ENCODE measurements around the gene KRTAP12-2.
"Not testable (repeated sequence)": the region's sequence is repeated elsewhere in the genome, so short reads cannot be mapped to it uniquely, and the experiment has no call there.

The KRTAP12-2 gene

DNA sequence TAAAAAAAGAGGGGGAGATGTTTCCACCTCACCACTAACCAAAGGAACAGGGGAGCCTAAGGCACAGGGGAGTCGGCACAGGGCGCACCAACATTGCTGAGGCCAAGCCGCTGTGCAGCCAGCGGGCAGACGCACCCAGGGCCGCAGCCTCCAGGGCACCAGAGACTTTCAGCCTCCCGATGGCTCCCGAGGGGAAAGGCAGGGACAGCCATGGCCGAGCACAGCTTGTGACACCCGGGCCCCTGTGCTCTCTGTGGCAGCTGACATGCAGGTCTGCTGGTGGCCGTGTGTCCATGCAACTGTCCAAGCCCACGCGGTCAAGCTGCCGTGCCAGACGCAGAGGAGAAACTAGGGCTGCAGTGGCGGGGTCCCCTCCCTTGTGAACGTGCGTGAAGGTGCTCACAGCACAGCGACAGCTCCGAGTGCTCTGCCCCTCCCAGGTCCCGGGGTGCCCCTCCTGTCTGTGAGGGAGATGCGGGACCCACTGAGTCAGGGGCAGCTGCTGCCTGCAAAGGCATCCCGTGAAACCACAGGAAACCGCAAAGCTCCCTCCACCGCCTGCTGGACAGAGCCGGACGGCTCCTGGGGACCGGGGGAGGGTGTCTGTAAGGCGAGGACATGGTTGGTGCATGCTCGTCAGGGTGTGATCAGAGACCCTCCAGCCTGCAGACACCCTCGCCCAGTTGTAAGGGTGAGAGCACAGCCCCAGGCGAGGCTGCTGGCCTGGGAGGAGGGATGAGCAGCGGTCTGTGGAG lies 18.0 kb downstream of the KRTAP12-2 start:
- DNase-seq: no peak

DNA sequence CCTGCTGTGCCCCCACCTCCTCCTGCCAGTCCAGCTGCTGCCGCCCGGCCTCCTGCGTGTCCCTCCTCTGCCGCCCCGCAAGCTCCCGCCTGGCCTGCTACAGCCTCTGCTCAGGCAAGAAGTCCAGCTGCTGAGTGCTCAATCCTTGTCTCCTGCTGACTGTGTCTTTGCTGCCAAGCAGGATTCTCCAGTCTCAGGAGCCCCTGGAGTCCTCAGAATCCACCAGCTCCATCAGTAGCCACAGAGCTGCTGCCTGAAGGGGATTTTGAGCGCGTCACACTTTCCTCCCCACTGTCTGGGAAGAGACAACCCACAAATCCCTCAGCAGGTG lies 19.5 kb downstream of the KRTAP12-2 start:
- no peak for DNase-seq

DNA sequence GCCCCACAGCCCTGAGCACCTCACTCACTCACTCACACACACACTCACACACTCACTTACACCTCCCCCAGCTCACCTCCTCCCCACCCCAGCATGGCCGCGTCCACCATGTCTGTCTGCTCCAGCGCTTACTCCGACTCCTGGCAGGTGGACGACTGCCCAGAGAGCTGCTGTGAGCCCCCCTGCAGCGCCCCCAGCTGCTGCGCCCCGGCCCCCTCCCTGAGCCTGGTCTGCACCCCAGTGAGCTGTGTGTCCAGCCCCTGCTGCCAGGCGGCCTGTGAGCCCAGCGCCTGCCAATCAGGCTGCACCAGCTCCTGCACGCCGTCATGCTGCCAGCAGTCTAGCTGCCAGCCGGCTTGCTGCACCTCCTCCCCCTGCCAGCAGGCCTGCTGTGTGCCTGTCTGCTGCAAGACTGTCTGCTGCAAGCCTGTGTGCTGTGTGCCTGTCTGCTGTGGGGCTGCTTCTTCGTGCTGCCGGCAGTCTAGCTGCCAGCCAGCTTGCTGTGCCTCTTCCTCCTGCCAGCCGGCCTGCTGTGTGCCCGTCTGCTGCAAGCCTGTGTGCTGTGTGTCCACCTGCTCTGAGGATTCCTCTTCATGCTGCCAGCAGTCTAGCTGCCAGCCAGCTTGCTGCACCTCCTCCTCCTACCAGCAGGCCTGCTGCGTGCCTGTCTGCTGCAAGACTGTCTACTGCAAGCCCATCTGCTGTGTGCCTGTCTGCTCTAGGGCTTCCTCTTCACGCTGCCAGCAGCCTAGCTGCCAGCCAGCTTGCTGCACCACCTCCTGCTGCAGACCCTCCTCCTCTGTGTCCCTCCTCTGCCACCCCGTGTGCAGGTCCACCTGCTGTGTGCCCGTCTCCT lies 20.1 kb downstream of the KRTAP12-2 start, which contains the start of gene KRTAP10-11:
KRTAP10-11 (plus strand) TSS at position 49 of the 856 bp plus-strand sequence; CDS start at position 94, 45 bp downstream.
- DNase-seq: peak; percentile 82

DNA sequence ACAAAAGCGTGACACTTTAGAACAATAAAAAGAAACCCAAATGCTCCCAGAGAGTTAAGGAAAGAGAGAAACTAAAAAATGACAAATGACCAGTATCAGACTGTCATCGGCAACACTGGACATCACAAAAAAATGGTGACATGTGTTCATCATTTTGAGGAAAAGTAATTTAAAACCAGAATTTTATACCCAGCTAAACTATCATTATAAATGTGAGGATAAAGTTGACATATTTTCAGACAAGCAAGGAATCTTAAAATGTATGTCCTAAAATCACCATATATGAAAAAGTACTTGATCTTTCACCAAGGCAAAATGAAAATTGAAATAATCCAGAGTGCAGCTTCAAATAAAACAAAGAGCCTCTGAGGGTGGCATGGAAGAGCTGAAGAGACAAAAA lies 21.8 kb downstream of the KRTAP12-2 start:
- no peak for DNase-seq

DNA sequence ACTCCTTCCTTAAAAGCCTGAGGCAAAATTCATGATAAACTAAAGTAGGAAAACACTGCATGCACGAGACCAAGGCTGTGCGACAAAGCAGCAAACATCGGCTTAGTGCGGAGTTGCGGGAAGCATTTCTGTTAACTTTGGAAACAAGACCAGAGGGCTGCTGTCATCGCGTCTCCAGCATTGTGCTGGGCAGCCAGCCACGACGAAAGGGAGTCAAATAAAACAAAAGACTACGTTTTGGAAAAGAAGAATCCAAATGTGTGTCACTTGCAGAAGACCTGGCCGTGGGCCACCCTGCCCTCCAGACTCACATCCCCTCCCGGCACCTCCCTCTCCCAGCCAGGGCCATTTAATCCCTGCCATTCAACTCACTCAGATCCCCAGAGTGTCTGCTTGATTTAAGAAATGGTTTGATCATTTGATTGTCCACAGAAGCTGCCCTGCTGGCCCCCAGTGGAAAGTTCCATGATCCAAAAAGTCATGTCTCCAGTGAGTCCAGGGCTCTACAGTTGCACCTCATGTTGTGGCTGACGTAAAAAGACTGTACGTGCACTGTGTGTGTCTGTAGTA lies 22.9 kb downstream of the KRTAP12-2 start:
- DNase-seq: no peak

DNA sequence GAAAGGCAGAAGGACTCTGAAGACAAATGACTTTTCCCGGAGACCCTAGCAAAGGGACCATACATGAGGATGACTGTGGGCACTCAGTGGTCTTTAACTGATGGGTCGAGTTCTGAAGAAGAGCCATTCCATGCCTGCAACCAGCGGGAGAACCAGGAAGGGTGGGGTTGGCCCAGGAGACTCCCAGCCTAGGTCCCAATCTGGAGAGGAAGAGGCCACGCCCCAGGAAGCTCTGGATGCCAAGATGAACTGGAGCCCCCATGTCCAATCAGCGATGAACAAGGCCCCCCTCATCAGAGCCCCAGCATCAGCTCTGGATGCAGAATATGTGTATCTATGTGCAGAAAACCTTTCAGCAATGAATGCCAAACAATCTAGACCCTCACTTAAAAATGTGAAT lies 26.0 kb downstream of the KRTAP12-2 start:
- DNase-seq: no peak

DNA sequence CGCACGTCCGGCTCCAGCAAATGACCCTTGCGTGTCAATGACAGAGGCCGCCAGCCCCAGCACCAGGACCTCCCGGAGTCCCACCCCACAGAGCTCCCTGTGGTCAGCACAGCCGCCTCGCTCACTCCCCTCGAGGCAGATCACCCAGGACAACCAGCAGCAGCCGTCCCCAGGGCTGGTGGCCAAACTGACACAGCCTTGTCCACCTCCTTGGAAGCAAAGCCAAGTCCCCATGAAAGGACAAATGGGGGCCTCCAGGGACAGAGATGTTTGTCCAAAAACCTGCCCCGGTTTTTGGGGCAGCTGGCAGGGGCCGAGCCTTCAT lies 27.4 kb downstream of the KRTAP12-2 start:
- DNase-seq: no peak

DNA sequence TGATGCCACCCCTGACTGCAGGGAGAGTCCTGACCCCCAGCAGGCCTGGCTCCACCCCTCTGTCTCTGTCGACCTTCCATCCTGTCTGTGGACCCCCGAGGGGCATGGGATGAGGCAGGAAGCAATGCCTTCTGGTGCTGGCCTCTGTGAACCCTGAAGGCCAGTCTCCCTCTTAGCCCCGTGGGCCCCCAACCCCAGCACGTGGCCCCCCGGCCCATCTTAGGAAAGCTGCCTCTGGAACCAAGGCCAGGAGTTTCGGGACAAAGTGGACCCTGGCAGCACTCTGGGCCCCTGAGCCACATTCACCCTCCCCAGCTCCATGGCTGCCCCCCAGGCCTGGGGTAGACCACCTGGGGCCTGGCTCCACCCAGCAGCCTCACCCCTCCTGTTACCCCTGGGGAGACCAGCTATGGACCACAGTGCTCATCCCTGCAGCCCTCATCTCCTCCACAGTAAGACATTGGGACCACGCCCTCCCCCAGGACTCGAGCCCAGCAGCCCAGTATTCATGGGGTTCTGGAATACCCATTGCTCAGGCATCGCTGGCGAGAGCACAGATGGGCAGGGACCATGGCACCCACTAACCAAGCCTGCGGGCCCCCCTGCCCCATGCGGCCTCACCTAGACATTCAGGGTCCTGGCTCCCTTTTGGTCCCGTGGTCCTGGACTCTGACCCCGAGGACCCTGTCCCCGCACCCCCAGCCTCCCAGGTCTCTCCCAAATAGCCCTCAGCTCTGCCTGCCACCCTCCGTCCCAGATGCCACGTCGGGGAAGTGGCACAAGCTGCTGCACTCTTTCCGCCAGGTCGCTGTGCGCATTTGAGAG lies 28.0 kb downstream of the KRTAP12-2 start:
- not testable (repeated sequence) for DNase-seq

DNA sequence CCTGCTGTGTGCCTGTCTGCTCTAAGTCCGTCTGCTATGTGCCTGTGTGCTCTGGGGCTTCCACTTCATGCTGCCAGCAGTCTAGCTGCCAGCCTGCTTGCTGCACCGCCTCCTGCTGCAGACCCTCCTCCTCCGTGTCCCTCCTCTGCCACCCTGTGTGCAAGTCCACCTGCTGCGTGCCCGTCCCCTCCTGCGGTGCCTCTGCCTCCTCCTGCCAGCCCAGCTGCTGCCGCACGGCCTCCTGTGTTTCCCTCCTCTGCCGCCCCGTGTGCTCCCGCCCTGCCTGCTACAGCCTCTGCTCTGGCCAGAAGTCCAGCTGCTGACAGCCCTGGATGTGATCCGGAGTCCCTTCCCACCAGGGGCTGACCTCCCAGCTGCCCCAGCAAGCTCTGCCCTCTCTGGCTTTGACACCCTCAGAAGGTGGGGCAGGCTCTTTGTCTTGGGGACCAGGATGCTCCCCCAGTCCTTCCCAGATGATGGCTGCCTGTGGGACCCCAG lies 28.8 kb downstream of the KRTAP12-2 start:
- not testable (repeated sequence) for DNase-seq

DNA sequence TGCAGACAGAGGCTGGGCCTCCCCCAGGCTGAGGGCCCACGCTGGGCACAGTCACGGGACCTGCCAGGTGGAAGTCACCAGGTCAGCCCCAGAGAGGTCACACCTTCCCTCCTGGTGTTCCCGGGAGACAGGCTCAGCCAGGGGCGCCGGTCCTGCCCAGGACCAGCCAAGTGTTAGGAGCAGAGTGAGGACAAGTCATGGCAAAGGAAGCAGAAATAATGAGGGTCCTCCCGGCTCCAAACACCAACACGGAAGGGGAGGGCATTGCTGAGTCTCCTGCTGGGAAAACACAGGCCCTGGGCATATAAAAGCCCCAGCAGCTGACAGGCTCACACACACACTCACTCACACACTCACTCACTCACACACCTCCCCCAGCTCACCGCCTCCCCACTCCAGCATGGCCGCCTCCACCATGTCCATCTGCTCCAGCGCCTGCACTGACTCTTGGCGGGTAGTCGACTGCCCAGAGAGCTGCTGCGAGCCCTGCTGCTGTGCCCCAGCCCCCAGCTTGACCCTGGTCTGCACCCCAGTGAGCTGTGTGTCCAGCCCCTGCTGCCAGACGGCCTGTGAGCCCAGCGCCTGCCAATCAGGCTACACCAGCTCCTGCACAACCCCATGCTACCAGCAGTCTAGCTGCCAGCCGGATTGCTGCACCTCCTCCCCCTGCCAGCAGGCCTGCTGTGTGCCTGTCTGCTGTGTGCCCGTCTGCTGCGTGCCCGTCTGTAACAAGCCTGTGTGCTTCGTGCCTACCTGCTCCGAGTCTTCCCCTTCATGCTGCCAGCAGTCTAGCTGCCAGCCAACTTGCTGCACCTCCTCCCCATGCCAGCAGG lies 29.5 kb downstream of the KRTAP12-2 start, which contains the start of gene KRTAP10-10:
KRTAP10-10 (plus strand) TSS at position 339 of the 833 bp plus-strand sequence; CDS start at position 401, 62 bp downstream.
- DNase-seq: no peak

DNA sequence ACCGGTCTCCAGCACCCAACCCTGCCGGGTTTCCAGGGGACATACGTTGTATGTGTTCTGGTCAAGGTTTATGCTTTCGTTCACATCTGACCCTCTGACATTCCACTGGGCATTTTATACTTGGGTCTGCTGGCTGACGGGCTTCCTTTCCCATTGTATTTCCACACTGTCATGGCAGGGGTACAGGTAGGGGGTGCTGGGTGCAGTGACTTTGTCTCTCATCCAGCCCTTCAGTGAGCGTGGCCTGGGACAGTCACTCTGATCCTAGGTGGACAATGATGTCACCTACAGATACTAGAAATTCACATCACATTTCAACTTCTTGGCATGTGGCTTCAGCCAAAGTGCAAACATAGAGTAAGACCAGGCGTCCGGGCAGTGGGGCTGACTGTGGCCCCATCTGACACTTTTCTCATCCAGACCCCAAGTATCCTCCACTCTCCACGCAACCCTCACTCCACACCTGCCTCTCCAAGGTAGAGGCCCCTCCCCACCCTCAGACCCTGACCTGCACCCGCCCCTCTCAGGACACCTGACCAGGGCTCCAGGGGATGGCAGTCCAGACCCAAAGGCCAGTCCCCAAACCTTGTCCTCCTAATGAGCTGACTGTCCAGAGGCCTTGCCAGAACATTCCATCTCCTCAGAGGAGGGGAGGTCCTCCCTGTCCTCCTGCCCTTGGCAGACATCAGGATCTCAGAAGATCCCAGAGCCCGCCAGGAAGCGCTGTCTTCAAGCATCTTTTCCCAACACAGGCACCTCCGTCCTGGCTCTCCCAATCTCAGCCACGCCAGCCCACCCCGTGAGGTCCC lies 30.3 kb downstream of the KRTAP12-2 start:
- DNase-seq: no peak

DNA sequence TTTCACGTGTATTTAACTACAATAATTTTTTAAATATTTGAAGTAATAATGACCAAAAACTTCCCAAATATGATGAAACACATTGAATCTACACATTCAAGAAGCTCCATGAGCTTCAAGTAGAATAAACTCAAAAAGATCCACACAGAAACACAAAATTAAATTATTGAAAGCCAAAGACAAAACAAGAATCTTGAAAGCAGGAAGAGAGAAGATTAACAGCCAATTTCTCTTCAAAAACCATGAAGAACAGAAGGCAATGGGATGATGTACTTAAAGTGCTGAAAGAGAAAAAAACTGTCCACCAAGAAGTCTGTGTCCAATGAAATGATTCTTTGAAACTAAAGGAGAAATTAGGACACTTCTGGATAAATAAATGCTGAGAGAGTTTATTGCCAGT lies 34.7 kb downstream of the KRTAP12-2 start:
- DNase-seq: no peak

DNA sequence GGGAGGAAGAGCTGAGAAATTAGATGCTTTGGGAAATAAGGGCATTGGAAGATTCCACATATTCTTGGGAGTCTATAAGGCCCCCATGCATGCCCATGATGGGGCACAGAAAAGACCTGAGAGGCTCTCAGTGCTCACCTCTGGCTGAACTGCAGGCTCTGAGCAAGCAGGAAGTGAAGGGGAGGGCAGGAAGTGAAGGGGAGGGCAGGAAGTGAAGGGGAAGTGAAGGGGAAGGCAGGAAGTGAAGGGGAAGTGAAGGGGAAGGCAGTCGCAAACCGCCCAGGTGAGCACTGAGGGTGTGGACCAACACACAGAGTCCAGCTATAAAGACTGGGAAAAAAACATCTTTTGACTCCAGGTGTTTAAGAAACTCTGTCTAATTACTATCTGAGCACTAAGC lies 36.3 kb downstream of the KRTAP12-2 start:
- DNase-seq: no peak

DNA sequence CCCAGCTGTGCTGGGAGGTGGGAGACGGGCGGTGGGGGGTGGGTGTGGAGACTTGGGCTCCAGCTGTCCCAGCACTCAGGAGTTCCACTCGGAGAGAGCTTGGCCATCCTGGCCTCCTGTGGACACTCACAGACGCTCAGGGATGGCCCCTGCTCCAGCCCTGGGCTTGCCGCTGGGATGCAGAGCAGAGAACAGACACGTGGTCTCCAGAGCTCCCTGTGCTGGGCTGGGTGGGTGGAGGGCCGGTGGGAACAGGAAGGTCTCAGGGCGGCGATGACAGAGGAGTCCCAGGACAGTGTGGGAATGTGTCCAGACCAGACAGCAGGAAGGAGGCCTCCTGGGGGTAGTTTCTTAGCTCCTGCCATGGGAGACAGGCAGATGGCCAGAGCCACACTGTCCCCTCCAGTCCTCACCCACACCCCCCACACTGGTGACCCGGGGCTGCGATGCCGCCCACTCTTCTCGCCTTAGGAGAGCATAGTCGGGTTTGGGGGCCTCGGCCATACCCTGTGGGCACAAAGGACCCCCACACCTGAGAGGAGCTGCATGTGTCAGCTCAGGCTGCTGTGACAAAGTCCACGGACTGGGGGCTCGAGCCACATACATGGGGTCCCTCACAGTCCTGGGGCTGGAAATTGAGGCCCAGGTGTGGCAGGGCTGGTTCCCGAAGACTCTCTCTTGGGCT lies 37.9 kb downstream of the KRTAP12-2 start:
- DNase-seq: no peak

DNA sequence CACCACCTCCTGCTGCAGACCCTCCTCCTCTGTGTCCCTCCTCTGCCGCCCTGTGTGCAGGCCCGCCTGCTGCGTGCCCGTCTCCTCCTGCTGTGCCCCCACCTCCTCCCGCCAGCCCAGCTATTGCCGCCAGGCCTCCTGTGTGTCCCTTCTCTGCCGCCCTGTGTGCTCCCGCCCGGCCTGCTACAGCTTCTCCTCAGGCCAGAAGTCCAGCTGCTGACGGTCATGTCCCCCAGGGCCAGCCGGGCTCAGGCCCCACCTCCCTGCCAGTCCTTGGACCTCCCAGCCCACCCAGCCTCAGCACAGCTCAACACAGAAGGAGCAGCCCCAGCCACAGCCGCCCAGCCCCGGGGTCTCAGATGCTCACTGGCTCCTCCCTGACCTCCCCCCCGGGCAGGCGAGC lies 38.9 kb downstream of the KRTAP12-2 start:
- not testable (repeated sequence) for DNase-seq

DNA sequence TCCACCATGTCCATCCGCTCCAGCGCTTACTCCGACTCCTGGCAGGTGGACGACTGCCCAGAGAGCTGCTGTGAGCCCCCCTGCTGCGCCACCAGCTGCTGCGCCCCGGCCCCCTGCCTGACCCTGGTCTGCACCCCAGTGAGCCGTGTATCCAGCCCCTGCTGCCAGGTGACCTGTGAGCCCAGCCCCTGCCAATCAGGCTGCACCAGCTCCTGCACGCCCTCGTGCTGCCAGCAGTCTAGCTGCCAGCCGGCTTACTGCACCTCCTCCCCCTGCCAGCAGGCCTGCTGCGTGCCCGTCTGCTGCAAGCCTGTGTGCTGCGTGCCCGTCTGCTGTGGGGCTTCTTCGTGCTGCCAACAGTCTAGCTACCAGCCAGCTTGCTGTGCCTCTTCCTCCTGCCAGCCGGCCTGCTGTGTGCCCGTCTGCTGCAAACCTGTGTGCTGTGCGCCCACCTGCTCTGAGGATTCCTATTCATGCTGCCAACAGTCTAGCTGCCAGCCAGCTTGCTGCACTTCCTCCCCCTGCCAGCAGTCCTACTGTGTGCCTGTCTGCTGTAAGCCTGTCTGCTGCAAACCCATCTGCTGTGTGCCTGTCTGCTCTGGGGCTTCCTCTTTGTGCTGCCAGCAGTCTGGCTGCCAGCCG lies 39.4 kb downstream of the KRTAP12-2 start:
- not testable (repeated sequence) for DNase-seq

DNA sequence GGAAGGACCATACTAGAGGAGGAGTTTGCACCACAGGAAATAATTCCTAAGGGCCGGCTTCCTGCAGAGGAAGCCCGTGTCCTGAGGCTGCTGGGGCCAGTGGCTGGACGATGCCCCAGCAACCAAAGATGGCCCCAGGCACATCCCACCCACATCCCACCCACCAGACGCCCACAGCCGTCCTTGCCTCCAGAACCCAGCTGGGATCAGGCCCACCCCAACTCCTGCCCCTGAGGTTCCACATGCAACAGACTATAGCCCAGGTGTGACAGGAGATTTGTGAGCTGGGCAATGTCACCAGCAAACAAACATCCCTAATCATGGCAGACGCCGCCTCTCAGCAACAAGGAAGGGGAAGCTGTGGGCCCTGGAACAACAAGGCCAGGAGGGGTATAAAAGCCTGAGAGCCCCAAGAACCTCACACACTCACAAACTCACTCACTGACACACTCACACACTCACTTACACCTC lies 40.0 kb downstream of the KRTAP12-2 start, which contains the start of gene KRTAP10-9:
KRTAP10-9 (plus strand) TSS at position 421 of the 471 bp plus-strand sequence. CDS start 79 bp downstream, outside the sequence.
- no peak for DNase-seq

DNA sequence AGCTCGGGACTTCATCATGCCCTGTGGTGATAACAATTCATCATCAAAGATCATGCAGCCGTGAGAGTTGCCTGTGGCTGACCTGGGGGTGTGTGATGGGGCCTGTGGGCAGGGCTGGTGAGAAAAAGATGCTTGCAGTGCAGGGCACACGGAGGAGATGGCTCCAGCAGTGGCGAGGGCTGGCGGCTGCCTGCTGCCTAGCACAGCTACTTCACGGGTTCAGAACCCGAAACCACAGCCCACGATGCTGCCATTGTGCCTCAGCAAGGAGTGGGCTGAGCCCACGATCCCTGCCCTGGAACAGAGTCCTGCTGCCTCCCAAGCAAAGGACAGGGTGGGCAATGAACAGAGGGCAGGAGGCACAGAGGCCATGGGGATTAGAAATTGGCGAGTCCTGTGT lies 40.5 kb downstream of the KRTAP12-2 start:
- DNase-seq: no peak

DNA sequence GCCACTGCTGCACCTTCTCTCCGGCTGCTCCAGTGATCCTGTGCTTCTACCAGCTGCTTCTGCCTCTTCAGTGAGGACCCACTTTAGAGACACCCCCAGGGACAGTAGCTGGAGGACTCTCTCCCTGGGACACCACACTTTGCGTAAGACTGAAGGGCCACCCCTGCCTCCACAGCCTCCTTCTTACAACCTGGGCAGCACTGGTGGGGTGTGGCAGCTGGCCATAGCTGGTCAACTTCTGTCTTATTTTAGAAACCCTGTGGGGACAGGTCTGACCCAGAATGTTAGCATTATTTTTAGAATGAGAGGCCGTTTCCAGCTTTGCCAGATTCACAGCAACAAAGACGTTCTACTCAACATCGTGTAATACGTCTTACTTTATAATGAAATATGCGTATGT lies 41.0 kb downstream of the KRTAP12-2 start:
- DNase-seq: no peak
